Astrocyte (in vitro differentiated cells and primary cell): ENCODE measurements around the gene PCK1. TPM values are rescaled to one million over a fixed set of nuclear protein-coding genes. Genes with fewer than 3 reads are reported as not detected.

Experiments
- DNase-seq: peaks from one replicate; pipeline ENCODE4 v3.0.0-alpha.2; 2010; ENCODE audit warnings: low read depth
- FAIRE-seq: peaks from 2 replicates; lab custom pipeline; 2011; peaks lifted over from hg19 to GRCh38; lab: Jason Lieb, UNC
- H2AFZ ChIP-seq: 2 replicates; pipeline ENCODE4 v1.6.0; 2012; ENCODE audit warnings: low read depth, low read length, inconsistent platforms
- H3K27ac ChIP-seq: 2 replicates; pipeline ENCODE4 v1.5.1; 2011; ENCODE audit warnings: low read depth, low read length, inconsistent platforms
- H3K27me3 ChIP-seq: 2 replicates; pipeline ENCODE4 v1.6.0; 2011; ENCODE audit warnings: low read length, inconsistent platforms; ENCODE audit not compliant: insufficient read depth
- H3K36me3 ChIP-seq: 2 replicates; pipeline ENCODE4 v1.5.1; 2011; ENCODE audit warnings: low read length, inconsistent platforms; ENCODE audit not compliant: insufficient read depth
- H3K4me1 ChIP-seq: 2 replicates; pipeline ENCODE4 v1.5.1; 2011; ENCODE audit warnings: low read length, inconsistent platforms; ENCODE audit not compliant: insufficient read depth
- H3K4me2 ChIP-seq: 2 replicates; pipeline ENCODE4 v1.6.0; 2012; ENCODE audit warnings: low read length, inconsistent platforms
- H3K4me3 ChIP-seq: 2 replicates; pipeline ENCODE4 v1.5.1; 2011; ENCODE audit warnings: low read depth, mild to moderate bottlenecking, low read length, inconsistent platforms; ENCODE audit not compliant: insufficient read depth
- H3K79me2 ChIP-seq: 2 replicates; pipeline ENCODE4 v1.6.0; 2012; ENCODE audit warnings: mild to moderate bottlenecking, low read length, inconsistent platforms; ENCODE audit not compliant: insufficient read depth
- H3K9ac ChIP-seq: 2 replicates; pipeline ENCODE4 v1.6.0; 2012; ENCODE audit warnings: mild to moderate bottlenecking, low read length, inconsistent platforms
- H3K9me3 ChIP-seq: 2 replicates; pipeline ENCODE4 v1.5.1; 2012; ENCODE audit warnings: low read depth, mild to moderate bottlenecking, low read length, inconsistent platforms; ENCODE audit not compliant: insufficient read depth
- H4K20me1 ChIP-seq: 2 replicates; pipeline ENCODE4 v1.6.0; 2012; ENCODE audit warnings: low read length, inconsistent platforms; ENCODE audit not compliant: insufficient read depth
- H3K27ac Mint-ChIP-seq: one replicate; pipeline ENCODE4 v1.8.0; 2021; ENCODE audit warnings: mild to moderate bottlenecking, mixed read lengths; ENCODE audit not compliant: unreplicated experiment
- H3K27me3 Mint-ChIP-seq: one replicate; pipeline ENCODE4 v1.8.0; 2021; ENCODE audit warnings: low read depth, mixed read lengths; ENCODE audit not compliant: unreplicated experiment
- H3K36me3 Mint-ChIP-seq: one replicate; pipeline ENCODE4 v1.8.0; 2021; ENCODE audit warnings: low read depth, mixed read lengths; ENCODE audit not compliant: unreplicated experiment
- H3K4me1 Mint-ChIP-seq: one replicate; pipeline ENCODE4 v1.8.0; 2021; ENCODE audit warnings: low read depth, mixed read lengths; ENCODE audit not compliant: unreplicated experiment
- H3K4me3 Mint-ChIP-seq: one replicate; pipeline ENCODE4 v1.8.0; 2021; ENCODE audit warnings: mild to moderate bottlenecking, moderate library complexity, mixed read lengths; ENCODE audit not compliant: unreplicated experiment
- H3K9me3 Mint-ChIP-seq: one replicate; pipeline ENCODE4 v1.8.0; 2021; ENCODE audit warnings: mild to moderate bottlenecking, mixed read lengths; ENCODE audit not compliant: unreplicated experiment
- EZH2 ChIP-seq: IDR thresholded peaks from 2 replicates; pipeline ENCODE4 v1.6.1; 2012; ENCODE audit warnings: mild to moderate bottlenecking, low read length, inconsistent platforms; ENCODE audit not compliant: insufficient read depth
- total RNA-seq: library from RNA; stranded (reverse); gene quantifications from 2 replicates; pipeline ENCODE4 v1.2.1, GENCODE V29; 2021
- TF ChIP-seq, protein P1 (sequence below): IDR thresholded peaks from 2 replicates; pipeline ENCODE4 v1.5.1; 2011; ENCODE audit warnings: low read depth, mild to moderate bottlenecking, inconsistent platforms, low read length, moderate library complexity; ENCODE audit not compliant: insufficient read depth

PCK1 gene
- total RNA-seq, 1 donor from 2014 or later, result not detected

DNA sequence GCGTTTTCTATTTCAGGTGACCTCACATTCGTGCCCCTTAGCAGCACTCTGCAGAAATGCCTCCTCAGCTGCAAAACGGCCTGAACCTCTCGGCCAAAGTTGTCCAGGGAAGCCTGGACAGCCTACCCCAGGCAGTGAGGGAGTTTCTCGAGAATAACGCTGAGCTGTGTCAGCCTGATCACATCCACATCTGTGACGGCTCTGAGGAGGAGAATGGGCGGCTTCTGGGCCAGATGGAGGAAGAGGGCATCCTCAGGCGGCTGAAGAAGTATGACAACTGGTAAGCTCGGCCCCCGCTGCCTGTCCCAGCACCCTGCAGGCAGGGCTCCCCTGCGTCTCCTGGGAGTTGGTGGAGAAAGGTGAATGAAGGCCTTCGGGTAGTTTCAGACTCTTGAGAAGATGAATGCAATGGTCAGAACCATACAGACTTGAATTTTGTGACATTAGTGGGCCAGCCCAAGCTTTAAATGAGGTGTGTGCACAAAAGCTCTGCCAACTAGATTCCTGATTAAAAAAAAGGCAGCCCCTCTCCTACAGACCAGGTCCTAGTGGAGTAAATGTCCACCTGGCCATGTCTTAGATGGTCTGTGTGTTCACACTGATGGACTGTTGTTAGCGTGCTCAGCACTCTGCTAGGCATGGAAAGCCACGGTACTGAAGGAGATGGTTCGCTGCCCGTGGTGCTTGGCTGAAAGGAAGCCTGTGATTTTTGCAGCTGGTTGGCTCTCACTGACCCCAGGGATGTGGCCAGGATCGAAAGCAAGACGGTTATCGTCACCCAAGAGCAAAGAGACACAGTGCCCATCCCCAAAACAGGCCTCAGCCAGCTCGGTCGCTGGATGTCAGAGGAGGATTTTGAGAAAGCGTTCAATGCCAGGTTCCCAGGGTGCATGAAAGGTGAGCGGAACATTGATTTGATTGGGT lies 708 bp downstream of the PCK1 start:
- peaks cover 80% of the 10 kb centered on the region for H3K27me3 Mint-ChIP-seq

DNA sequence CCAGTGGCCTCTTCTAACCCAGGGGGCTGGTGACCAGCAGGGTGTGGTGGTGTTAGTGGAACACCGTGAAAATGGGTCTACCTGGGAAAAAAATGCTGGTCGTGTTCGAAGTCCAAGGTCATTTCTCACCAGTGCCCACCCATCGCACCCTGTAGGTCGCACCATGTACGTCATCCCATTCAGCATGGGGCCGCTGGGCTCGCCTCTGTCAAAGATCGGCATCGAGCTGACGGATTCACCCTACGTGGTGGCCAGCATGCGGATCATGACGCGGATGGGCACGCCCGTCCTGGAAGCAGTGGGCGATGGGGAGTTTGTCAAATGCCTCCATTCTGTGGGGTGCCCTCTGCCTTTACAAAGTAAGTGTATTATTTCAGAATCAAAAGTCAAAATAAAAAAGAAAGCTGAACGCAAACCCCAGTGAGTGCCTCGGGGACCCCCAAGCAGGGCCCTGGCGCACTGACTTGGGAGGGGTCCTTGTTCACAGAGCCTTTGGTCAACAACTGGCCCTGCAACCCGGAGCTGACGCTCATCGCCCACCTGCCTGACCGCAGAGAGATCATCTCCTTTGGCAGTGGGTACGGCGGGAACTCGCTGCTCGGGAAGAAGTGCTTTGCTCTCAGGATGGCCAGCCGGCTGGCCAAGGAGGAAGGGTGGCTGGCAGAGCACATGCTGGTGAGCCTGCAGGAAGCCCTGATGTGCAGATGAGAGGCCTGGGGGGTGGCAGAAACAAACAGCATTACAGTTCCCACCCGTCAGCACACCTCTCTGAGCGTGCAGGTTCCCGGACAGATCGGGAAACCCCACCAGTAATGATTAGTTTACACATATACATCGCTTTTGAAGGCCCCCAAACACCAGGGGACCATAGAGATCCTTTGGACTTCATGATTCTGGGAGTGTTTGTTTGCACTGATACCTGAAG lies 1.9 kb downstream of the PCK1 start:
- DNase-seq (no peak), FAIRE-seq (no peak)
- H3K36me3 Mint-ChIP-seq, result no peaks in the 10 kb centered on the region
- no peak overlapping the region for H3K4me3 Mint-ChIP-seq
- H3K79me2 ChIP-seq, result no peaks in the 10 kb centered on the region
- no peaks in the 10 kb centered on the region for H3K4me1 Mint-ChIP-seq
- peaks cover 11% of the 10 kb centered on the region for H3K9me3 Mint-ChIP-seq
- H3K27ac Mint-ChIP-seq, result no peak overlapping the region
- H3K27ac ChIP-seq, result no peak overlapping the region
- H3K27me3 ChIP-seq, result peaks cover 28% of the 10 kb centered on the region
- H4K20me1 ChIP-seq, result no peaks in the 10 kb centered on the region
- TF ChIP-seq, protein P1, sequence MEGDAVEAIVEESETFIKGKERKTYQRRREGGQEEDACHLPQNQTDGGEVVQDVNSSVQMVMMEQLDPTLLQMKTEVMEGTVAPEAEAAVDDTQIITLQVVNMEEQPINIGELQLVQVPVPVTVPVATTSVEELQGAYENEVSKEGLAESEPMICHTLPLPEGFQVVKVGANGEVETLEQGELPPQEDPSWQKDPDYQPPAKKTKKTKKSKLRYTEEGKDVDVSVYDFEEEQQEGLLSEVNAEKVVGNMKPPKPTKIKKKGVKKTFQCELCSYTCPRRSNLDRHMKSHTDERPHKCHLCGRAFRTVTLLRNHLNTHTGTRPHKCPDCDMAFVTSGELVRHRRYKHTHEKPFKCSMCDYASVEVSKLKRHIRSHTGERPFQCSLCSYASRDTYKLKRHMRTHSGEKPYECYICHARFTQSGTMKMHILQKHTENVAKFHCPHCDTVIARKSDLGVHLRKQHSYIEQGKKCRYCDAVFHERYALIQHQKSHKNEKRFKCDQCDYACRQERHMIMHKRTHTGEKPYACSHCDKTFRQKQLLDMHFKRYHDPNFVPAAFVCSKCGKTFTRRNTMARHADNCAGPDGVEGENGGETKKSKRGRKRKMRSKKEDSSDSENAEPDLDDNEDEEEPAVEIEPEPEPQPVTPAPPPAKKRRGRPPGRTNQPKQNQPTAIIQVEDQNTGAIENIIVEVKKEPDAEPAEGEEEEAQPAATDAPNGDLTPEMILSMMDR, result no peak
- no peak for TF ChIP-seq EZH2
- no peak overlapping the region for H3K4me2 ChIP-seq
- no peak overlapping the region for H2AFZ ChIP-seq
- no peak overlapping the region for H3K4me3 ChIP-seq
- H3K27me3 Mint-ChIP-seq, result peaks cover 83% of the 10 kb centered on the region
- H3K9ac ChIP-seq, result no peak overlapping the region
- no peaks in the 10 kb centered on the region for H3K4me1 ChIP-seq
- H3K36me3 ChIP-seq, result no peaks in the 10 kb centered on the region
- no peaks in the 10 kb centered on the region for H3K9me3 ChIP-seq

More for the DNA sequence above, 708 bp downstream of the PCK1 start:
- no peak overlapping the region for H3K4me3 Mint-ChIP-seq
- no peaks in the 10 kb centered on the region for H4K20me1 ChIP-seq
- no peak overlapping the region for H3K27ac Mint-ChIP-seq
- no peak for DNase-seq
- peaks cover 25% of the 10 kb centered on the region for H3K27me3 ChIP-seq
- no peaks in the 10 kb centered on the region for H3K79me2 ChIP-seq
- H3K36me3 Mint-ChIP-seq, result no peaks in the 10 kb centered on the region
- no peaks in the 10 kb centered on the region for H3K4me1 ChIP-seq
- H3K4me1 Mint-ChIP-seq, result no peaks in the 10 kb centered on the region
- no peak overlapping the region for H3K4me2 ChIP-seq
- peaks cover 11% of the 10 kb centered on the region for H3K9me3 Mint-ChIP-seq
- H3K9ac ChIP-seq, result no peak overlapping the region
- H3K9me3 ChIP-seq, result no peaks in the 10 kb centered on the region
- H2AFZ ChIP-seq, result no peak overlapping the region
- no peak for FAIRE-seq
- no peaks in the 10 kb centered on the region for H3K36me3 ChIP-seq
- TF ChIP-seq, protein P1, result no peak
- TF ChIP-seq EZH2, result no peak
- no peak overlapping the region for H3K27ac ChIP-seq
- no peak overlapping the region for H3K4me3 ChIP-seq
